H4 (cell line): ENCODE measurements around the gene AFP. TPM values are rescaled to one million over a fixed set of nuclear protein-coding genes. Genes with fewer than 3 reads are reported as not detected.
A peak's percentile ranks its signal among the peaks of the same experiment; 100 is the strongest.

Experiments
- DNase-seq: peaks from one replicate; pipeline ENCODE4 v3.0.0-alpha.2; 2015; ENCODE audit warnings: low spot score
- total RNA-seq: library from RNA; depleted of rRNA; stranded (reverse); fragments of >200 nt; shearing (Covaris generic); gene quantifications from 2 replicates; pipeline ENCODE4 v1.2.3, GENCODE V29; 2014; rRNA removed

Gene AFP
- total RNA-seq, 1 experiment from 2014 or later = 7.3 TPM

GRCh38 chr4:73458184-73459047 is 22.4 kb downstream of the AFP start:
- no peak for DNase-seq

GRCh38 chr4:73459048-73459421 is 23.0 kb downstream of the AFP start:
- no peak for DNase-seq

- no peak for DNase-seq
Observed at GRCh38 chr4:73460913-73461522, 25.0 kb downstream of the AFP start.

GRCh38 chr4:73468170-73468569 is 32.1 kb downstream of the AFP start:
- DNase-seq = no peak

GRCh38 chr4:73470728-73471127 is 34.7 kb downstream of the AFP start:
- no peak for DNase-seq

- DNase-seq = no peak
Observed at GRCh38 chr4:73477176-73477575, 41.2 kb downstream of the AFP start.

GRCh38 chr4:73479323-73479722 is 43.3 kb downstream of the AFP start:
- DNase-seq = no peak

GRCh38 chr4:73481358-73481757 is 45.3 kb downstream of the AFP start, which contains the start of gene AFM:
TSS of gene AFM (plus strand) at chr4:73481745. CDS start at chr4:73481776, 31 bp downstream.
- no peak for DNase-seq

- no peak for DNase-seq
Observed at GRCh38 chr4:73485085-73485484, 49.1 kb downstream of the AFP start.

- DNase-seq = no peak
Observed at GRCh38 chr4:73485596-73485995, 49.6 kb downstream of the AFP start.

GRCh38 chr4:73486497-73486896 is 50.5 kb downstream of the AFP start:
- no peak for DNase-seq

- no peak for DNase-seq
Observed at GRCh38 chr4:73487233-73487632, 51.2 kb downstream of the AFP start.

- peak; percentile 18 for DNase-seq
Observed at GRCh38 chr4:73499996-73500765, 64.2 kb downstream of the AFP start.

- no peak for DNase-seq
Observed at GRCh38 chr4:73501664-73502265, 65.7 kb downstream of the AFP start.

- no peak for DNase-seq
Observed at GRCh38 chr4:73505567-73505966, 69.5 kb downstream of the AFP start.

Other genes starting within 250 kb of the AFP start
- gene ANKRD17, start 177.4 kb upstream of the AFP start, total RNA-seq = 31.6 and 33.1 TPM in 2 replicates
- not detected in 2 replicates for gene ALB, start 31.9 kb upstream of the AFP start, total RNA-seq
- gene AFM, start 45.5 kb downstream of the AFP start, total RNA-seq = not detected in 2 replicates
- 0.08 TPM in 1 of 2 replicates, not detected in the other for gene RASSF6, start 184.2 kb downstream of the AFP start, total RNA-seq